Activated CD8-positive, alpha-beta memory T cell treated with anti-CD3 and anti-CD28 coated beads, Interleukin-2, amount 50 U/mL, for 24 hours (primary cell): Measurements from ENCODE around the gene GLOD5.

Experiments used
- DNase-seq: peaks from one replicate; pipeline ENCODE4 v3.0.0-alpha.2; 2020; ENCODE audit errors: extremely low read depth

The GLOD5 gene

GRCh38 chrX:48761674-48762471 lies at the start of gene GLOD5:
Gene GLOD5 (plus strand): TSS chrX:48761747. CDS start chrX:48761791, 44 bp downstream.
- DNase-seq = no peak

- no peak for DNase-seq
These were observed 49.5 kb upstream of the GLOD5 start for GRCh38 chrX:48711929-48712505.

GRCh38 chrX:48713847-48714246 lies 47.7 kb upstream of the GLOD5 start:
- no peak for DNase-seq

- DNase-seq = no peak
These were observed 47.0 kb upstream of the GLOD5 start for GRCh38 chrX:48714573-48714972.

- no peak for DNase-seq
These were observed 46.5 kb upstream of the GLOD5 start for GRCh38 chrX:48715072-48715471.

- DNase-seq = no peak
These were observed 45.6 kb upstream of the GLOD5 start for GRCh38 chrX:48715876-48716502.

- no peak for DNase-seq
These were observed 41.6 kb upstream of the GLOD5 start for GRCh38 chrX:48719958-48720357.

- DNase-seq = no peak
These were observed 40.8 kb upstream of the GLOD5 start for GRCh38 chrX:48720577-48721250.

- no peak for DNase-seq
These were observed 39.6 kb upstream of the GLOD5 start for GRCh38 chrX:48721916-48722315.

- no peak for DNase-seq
These were observed 35.0 kb upstream of the GLOD5 start for GRCh38 chrX:48726596-48726995.

GRCh38 chrX:48728653-48729052 lies 32.9 kb upstream of the GLOD5 start:
- no peak for DNase-seq

GRCh38 chrX:48736303-48736702 lies 25.2 kb upstream of the GLOD5 start:
- DNase-seq = no peak

GRCh38 chrX:48736878-48737212 lies 24.7 kb upstream of the GLOD5 start:
- no peak for DNase-seq

GRCh38 chrX:48737213-48737938 lies 24.2 kb upstream of the GLOD5 start:
- peak; percentile 61 for DNase-seq

GRCh38 chrX:48737940-48738339 lies 23.6 kb upstream of the GLOD5 start:
- no peak for DNase-seq

- DNase-seq = no peak
These were observed 19.7 kb upstream of the GLOD5 start for GRCh38 chrX:48741834-48742233.

GRCh38 chrX:48745222-48745621 lies 16.3 kb upstream of the GLOD5 start:
- DNase-seq = no peak

- DNase-seq = no peak
These were observed 14.0 kb upstream of the GLOD5 start for GRCh38 chrX:48747415-48748016.

GRCh38 chrX:48749182-48749581 lies 12.4 kb upstream of the GLOD5 start:
- DNase-seq = no peak

GRCh38 chrX:48751343-48751742 lies 10.2 kb upstream of the GLOD5 start:
- DNase-seq = no peak

GRCh38 chrX:48752498-48752897 lies 9.0 kb upstream of the GLOD5 start:
- DNase-seq = no peak
